Neutrophil (primary cell): Measurements from ENCODE around the gene E2F3.

Experiments used
- H3K27ac ChIP-seq: fragments of 200-600 bp; sonication (generic); 2 replicates; pipeline ENCODE4 v1.5.1; 2016; ENCODE audit warnings: mild to moderate bottlenecking, moderate library complexity
- H3K27me3 ChIP-seq: fragments of 200-600 bp; sonication (generic); 2 replicates; pipeline ENCODE4 v1.6.0; 2016; ENCODE audit warnings: mild to moderate bottlenecking
- H3K36me3 ChIP-seq: fragments of 200-600 bp; sonication (generic); 2 replicates; pipeline ENCODE4 v1.5.1; 2017
- H3K4me1 ChIP-seq, 2 experiments: fragments of 200-600 bp in 1 of 2; sonication (generic) in 1 of 2; 1 replicate in 1 of 2; 2 replicates in 1 of 2; pipeline versions ENCODE4 v1.5.1 to v1.6.1; 2013 to 2016; ENCODE audit warnings: low read depth in 1 of 2, low read length in 1 of 2, mild to moderate bottlenecking in 1 of 2, moderate library complexity in 1 of 2; ENCODE audit not compliant: control insufficient read depth in 1 of 2, insufficient read depth in 1 of 2
- H3K4me3 ChIP-seq, 2 experiments: fragments of 200-600 bp in 1 of 2; sonication (generic) in 1 of 2; 1 replicate in 1 of 2; 2 replicates in 1 of 2; pipeline ENCODE4 v1.5.1; 2013 to 2016; ENCODE audit warnings: low read depth in 1 of 2, low read length in 1 of 2, mild to moderate bottlenecking in 1 of 2, moderate library complexity in 1 of 2
- H3K9me3 ChIP-seq: fragments of 200-600 bp; sonication (generic); 2 replicates; pipeline ENCODE4 v1.5.1; 2016
- TF ChIP-seq, protein P1 (sequence below): fragments of 200-600 bp; sonication (generic); IDR thresholded peaks from 2 replicates; pipeline ENCODE4 v1.5.1; 2016; ENCODE audit warnings: antibody characterized with exemption

E2F3 gene

DNA sequence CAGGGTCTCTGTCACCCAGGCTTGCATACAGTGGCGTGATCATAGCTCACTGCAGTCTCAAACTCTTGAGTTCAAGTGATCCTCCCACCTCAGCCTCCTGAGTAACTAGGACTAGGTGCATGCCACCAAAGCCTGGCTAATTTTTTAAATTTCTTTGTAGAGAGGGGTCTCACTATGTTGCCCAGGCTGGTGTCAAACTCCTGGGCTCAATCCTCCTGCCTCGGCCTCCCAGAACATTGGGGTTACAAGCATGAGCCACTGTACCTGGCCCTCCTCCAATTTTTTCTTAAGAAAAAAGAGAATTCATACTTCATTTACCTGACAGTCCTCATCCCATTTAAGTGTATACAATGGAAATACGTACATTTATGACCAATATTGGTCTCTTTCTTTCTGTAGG is 37.9 kb downstream of the E2F3 start:
- H3K27me3 ChIP-seq, result no peaks in the 10 kb centered on the region
- H3K4me1 ChIP-seq, result no peaks in the 10 kb centered on the region
- H3K27ac ChIP-seq, result no peak overlapping the region
- TF ChIP-seq, protein P1, sequence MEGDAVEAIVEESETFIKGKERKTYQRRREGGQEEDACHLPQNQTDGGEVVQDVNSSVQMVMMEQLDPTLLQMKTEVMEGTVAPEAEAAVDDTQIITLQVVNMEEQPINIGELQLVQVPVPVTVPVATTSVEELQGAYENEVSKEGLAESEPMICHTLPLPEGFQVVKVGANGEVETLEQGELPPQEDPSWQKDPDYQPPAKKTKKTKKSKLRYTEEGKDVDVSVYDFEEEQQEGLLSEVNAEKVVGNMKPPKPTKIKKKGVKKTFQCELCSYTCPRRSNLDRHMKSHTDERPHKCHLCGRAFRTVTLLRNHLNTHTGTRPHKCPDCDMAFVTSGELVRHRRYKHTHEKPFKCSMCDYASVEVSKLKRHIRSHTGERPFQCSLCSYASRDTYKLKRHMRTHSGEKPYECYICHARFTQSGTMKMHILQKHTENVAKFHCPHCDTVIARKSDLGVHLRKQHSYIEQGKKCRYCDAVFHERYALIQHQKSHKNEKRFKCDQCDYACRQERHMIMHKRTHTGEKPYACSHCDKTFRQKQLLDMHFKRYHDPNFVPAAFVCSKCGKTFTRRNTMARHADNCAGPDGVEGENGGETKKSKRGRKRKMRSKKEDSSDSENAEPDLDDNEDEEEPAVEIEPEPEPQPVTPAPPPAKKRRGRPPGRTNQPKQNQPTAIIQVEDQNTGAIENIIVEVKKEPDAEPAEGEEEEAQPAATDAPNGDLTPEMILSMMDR, result no peak
- no peak overlapping the region for H3K4me3 ChIP-seq
- no peaks in the 10 kb centered on the region for H3K9me3 ChIP-seq
- H3K36me3 ChIP-seq, result no peaks in the 10 kb centered on the region

DNA sequence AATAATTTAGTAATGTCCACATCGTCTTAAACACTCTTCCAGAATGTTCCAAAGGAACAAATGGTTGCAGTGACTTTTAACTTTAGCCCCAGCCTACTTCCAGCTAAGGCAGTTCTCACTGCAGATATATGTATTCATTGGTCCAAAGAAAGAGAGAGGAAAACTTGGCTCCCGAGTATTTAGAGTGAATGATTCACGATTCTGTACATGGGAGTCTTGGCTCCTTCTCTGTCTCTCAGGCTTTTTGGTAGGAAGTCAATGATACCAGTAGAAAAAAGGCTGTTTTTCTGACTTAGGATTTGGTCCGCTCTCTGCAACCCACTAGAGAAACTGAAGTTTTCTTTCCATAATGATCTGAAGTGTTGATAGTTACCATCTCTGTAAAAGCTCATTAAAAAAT is 38.6 kb downstream of the E2F3 start:
- H3K4me3 ChIP-seq, result no peak overlapping the region
- no peaks in the 10 kb centered on the region for H3K9me3 ChIP-seq
- peaks cover under 1% of the 10 kb centered on the region for H3K36me3 ChIP-seq
- no peaks in the 10 kb centered on the region for H3K4me1 ChIP-seq
- no peaks in the 10 kb centered on the region for H3K27me3 ChIP-seq
- TF ChIP-seq, protein P1, result no peak
- H3K27ac ChIP-seq, result no peak overlapping the region

DNA sequence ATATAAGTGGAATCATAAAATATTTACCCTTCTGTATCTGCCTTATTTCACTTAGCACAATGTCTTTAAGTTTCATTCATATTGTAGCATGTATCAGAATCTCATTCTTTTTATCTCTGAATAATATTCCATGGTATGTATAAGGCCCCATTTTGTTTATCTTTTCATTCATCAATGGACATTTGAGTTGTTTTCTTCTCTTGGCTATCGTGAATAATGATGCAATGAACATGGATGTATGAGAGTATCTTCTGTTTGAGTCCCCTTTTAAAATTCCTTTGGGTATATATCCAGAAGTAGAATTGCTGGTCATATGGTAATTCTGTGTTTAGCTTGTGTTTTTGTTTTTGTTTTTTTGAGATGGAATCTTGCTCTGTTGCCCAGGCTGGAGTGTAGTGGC is 39.6 kb downstream of the E2F3 start:
- H3K9me3 ChIP-seq, result no peaks in the 10 kb centered on the region
- TF ChIP-seq, protein P1, result no peak
- H3K4me3 ChIP-seq, result no peak overlapping the region
- H3K27me3 ChIP-seq, result no peaks in the 10 kb centered on the region
- H3K27ac ChIP-seq, result no peak overlapping the region
- peaks cover 7% of the 10 kb centered on the region for H3K36me3 ChIP-seq
- no peaks in the 10 kb centered on the region for H3K4me1 ChIP-seq

DNA sequence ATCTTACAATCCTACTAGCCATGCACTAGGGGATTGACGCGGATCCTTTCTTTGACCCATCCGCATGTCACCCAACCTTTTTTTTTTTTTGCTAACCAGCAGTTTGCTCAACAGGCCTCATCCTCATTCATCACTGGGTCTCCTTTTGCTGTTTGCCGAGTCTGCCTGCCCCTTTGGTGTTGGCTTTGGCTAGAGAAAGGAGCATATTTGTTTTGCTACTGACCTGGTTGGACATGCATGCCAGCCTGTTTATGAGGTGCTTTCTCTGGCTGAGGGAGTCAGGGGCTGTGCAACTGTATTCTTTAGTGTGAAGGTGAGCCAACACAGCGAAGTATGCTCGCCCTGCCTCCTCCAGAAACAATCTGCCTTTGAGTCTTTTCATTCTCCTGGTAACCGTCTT is 40.2 kb downstream of the E2F3 start:
- no peak overlapping the region for H3K4me3 ChIP-seq
- no peak overlapping the region for H3K27ac ChIP-seq
- H3K27me3 ChIP-seq, result no peaks in the 10 kb centered on the region
- TF ChIP-seq, protein P1, result no peak
- no peaks in the 10 kb centered on the region for H3K9me3 ChIP-seq
- H3K4me1 ChIP-seq, result no peaks in the 10 kb centered on the region
- peaks cover 7% of the 10 kb centered on the region for H3K36me3 ChIP-seq

DNA sequence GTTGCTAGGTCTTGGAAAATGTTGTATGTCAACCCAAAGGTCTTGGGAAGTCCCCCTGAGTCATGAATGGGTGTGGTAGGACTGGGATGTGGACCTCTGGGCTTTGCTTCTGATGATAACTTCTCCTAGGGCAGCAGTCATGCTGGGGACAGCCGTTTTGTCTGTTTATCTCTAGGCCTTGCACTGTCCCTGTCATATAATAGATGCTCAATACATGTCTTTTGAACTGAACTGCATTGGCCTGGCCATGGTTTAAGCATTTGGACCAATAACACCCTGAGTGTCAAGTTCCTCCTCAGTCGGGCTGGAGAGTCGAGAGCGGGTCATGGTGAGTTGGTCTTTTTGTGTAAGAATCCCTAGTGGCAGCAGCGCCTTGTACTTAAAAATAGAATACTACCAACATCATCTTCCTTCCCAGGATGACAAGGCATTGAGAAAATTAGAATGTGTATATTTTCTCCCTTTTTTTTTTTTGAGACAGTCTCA is 43.1 kb downstream of the E2F3 start:
- no peak overlapping the region for H3K4me3 ChIP-seq
- peak overlapping the region; percentile 32 for H3K27ac ChIP-seq
- no peaks in the 10 kb centered on the region for H3K27me3 ChIP-seq
- peaks cover 7% of the 10 kb centered on the region for H3K36me3 ChIP-seq
- H3K9me3 ChIP-seq, result no peaks in the 10 kb centered on the region
- TF ChIP-seq, protein P1, result no peak
- H3K4me1 ChIP-seq, result peaks cover 9 to 12% of the 10 kb centered on the region in 2 experiments

DNA sequence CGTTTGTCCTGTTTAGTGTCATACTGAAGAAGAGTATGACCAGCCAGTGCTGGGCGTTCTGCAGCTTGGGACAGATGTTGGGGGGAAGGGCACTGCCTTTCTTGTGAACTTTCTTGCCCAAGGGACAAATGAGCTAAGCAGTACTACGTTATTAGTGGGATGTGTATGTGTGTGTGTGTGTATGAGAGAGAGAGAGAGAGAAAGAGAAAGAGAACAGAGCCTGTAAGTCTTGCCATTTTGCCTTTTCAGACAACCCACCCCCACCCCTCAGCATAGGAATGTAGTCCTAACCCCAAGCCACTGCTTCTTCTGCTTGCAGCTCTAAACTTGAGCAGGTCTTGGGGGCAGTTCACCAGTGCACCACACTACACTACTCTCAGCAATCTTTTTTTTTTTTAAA is 45.5 kb downstream of the E2F3 start:
- TF ChIP-seq, protein P1, result no peak
- peak overlapping the region; percentile 64 for H3K27ac ChIP-seq
- H3K4me3 ChIP-seq, result no peak overlapping the region
- peaks cover 9 to 12% of the 10 kb centered on the region in 2 experiments for H3K4me1 ChIP-seq
- H3K9me3 ChIP-seq, result no peaks in the 10 kb centered on the region
- H3K36me3 ChIP-seq, result peaks cover 7% of the 10 kb centered on the region
- H3K27me3 ChIP-seq, result no peaks in the 10 kb centered on the region
